GM12878 (cell line): ENCODE data around the gene MCC. TPM values are rescaled to one million over a fixed set of nuclear protein-coding genes. Genes with fewer than 3 reads are reported as not detected.

Experiments used
- ATAC-seq: fragments of 200-7000 bp; cut with Tn5 transposase; 3 replicates; pipeline ENCODE4 v1.9.1; 2020; ENCODE audit warnings: mild to moderate bottlenecking, moderate library complexity
- BruUV-seq: library from RNA; stranded (reverse); fragments of 400-500 nt; replicated peaks from 2 replicates; lab custom pipeline; 2021; lab: Mats Ljungman, UMichigan
- CTCF ChIA-PET: fragments of 300-600 bp; sonication (Branson Sonifier 250); formaldehyde crosslinking; extraction: SDS; loops from one replicate; lab custom pipeline; 2021; ENCODE audit warnings: inconsistent platforms; lab: Yijun Ruan, JAX
- POLR2A ChIA-PET: fragments of 350-600 bp; formaldehyde crosslinking; extraction: SDS; loops from one replicate; lab custom pipeline; 2021; ENCODE audit warnings: inconsistent platforms; lab: Charles Lee
- RAD21 ChIA-PET: fragments of 300-600 bp; sonication (Branson Sonifier 250); formaldehyde crosslinking; loops from one replicate; lab custom pipeline; 2023; ENCODE audit warnings: antibody characterized with exemption; ENCODE audit not compliant: unreplicated experiment; lab: Charles Lee
- SMC1A ChIA-PET: fragments of 300-600 bp; sonication (Branson Sonifier 250); formaldehyde crosslinking; loops from one replicate; lab custom pipeline; 2023; ENCODE audit not compliant: unreplicated experiment, uncharacterized antibody; lab: Charles Lee
- DNase-seq: peaks from one replicate; pipeline ENCODE4 v3.0.0-alpha.2; 2011; ENCODE audit warnings: low read depth, low spot score
- FAIRE-seq: peaks from 3 replicates; lab custom pipeline; 2011; peaks lifted over from hg19 to GRCh38; lab: Jason Lieb, UNC
- H2AFZ ChIP-seq: 2 replicates; pipeline ENCODE4 v1.6.0; 2011; ENCODE audit warnings: low read depth, low read length, control low read depth; ENCODE audit not compliant: control insufficient read depth
- H3K27ac ChIP-seq: 2 replicates; pipeline ENCODE4 v1.5.1; 2011; ENCODE audit warnings: control low read depth; ENCODE audit not compliant: control insufficient read depth, insufficient read depth
- H3K27me3 ChIP-seq, 2 experiments: replicated peaks in 1 of 2; 2 replicates each; pipeline versions ENCODE4 v1.6.0 to v1.6.1; 2011; ENCODE audit warnings: low read length in 1 of 2; ENCODE audit not compliant: control insufficient read depth in 2 of 2, insufficient read depth in 2 of 2
- H3K36me3 ChIP-seq, 2 experiments: 2 replicates each; pipeline ENCODE4 v1.5.1; 2011; ENCODE audit warnings: low read length in 1 of 2; ENCODE audit not compliant: control insufficient read depth in 2 of 2, insufficient read depth in 2 of 2
- H3K4me1 ChIP-seq: 2 replicates; pipeline ENCODE4 v1.6.1; 2011; ENCODE audit warnings: mild to moderate bottlenecking, low read length, moderate library complexity, mixed read lengths; ENCODE audit not compliant: control insufficient read depth, insufficient read depth
- H3K4me2 ChIP-seq: 2 replicates; pipeline ENCODE4 v1.6.0; 2011; ENCODE audit warnings: control low read depth; ENCODE audit not compliant: control insufficient read depth, insufficient read depth
- H3K4me3 ChIP-seq: fragments of 200-600 bp; sonication (generic); 2 replicates; pipeline ENCODE4 v1.5.1; 2016
- H3K79me2 ChIP-seq: 2 replicates; pipeline ENCODE4 v1.6.0; 2011; ENCODE audit warnings: low read length; ENCODE audit not compliant: control insufficient read depth, insufficient read depth
- H3K9ac ChIP-seq: 2 replicates; pipeline ENCODE4 v1.8.0; 2011; ENCODE audit warnings: low read length, control low read depth, mixed read lengths; ENCODE audit not compliant: control insufficient read depth, insufficient read depth
- H3K9me3 ChIP-seq: replicated peaks from 3 replicates; pipeline ENCODE4 v1.5.1; 2011; ENCODE audit warnings: mild to moderate bottlenecking, low read length; ENCODE audit not compliant: control insufficient read depth, insufficient read depth
- H4K20me1 ChIP-seq: 2 replicates; pipeline ENCODE4 v1.6.0; 2011; ENCODE audit not compliant: control insufficient read depth, insufficient read depth
- CEBPB ChIP-seq, 2 experiments: fragments of 150-350 bp in 1 of 2; IDR thresholded peaks; 2 replicates each; pipeline ENCODE4 v1.6.1; 2012 to 2014; ENCODE audit warnings: low read depth in 2 of 2, low read length in 2 of 2, borderline replicate concordance in 1 of 2, inconsistent platforms in 1 of 2
- MXI1 ChIP-seq: fragments of 150-350 bp; IDR thresholded peaks from 2 replicates; pipeline ENCODE4 v1.6.1; 2011; ENCODE audit warnings: low read depth, mild to moderate bottlenecking, inconsistent platforms, low read length, improper control_type of control experiment
- SIN3A ChIP-seq: IDR thresholded peaks from 2 replicates; pipeline ENCODE4 v1.6.1; 2012; ENCODE audit warnings: low read depth, low read length, improper control_type of control experiment
- ZBTB40 ChIP-seq: fragments of 450-650 bp; IDR thresholded peaks from 2 replicates; pipeline ENCODE4 v1.6.1; 2016; ENCODE audit warnings: mild to moderate bottlenecking, moderate library complexity, borderline replicate concordance
- WGBS: methylation state at CpG from one replicate; pipeline ENCODE4 v1.1.6; 2016; ENCODE audit warnings: low lambda C conversion rate; ENCODE audit not compliant: insufficient replicate concordance, insufficient coverage; ENCODE audit errors: missing lambda C conversion rate; 5-methylcytosine and 5-hydroxymethylcytosine counted together
- in situ Hi-C: fragments of 300-500 bp; cut with MboI; formaldehyde crosslinking; loops from 9 replicates; pipeline ENCODE4 v1.14.3; 2018; ENCODE audit warnings: mixed read lengths
- intact Hi-C: fragments of 100-400 bp; cut with micrococcal nuclease; formaldehyde crosslinking; loops from one replicate; pipeline ENCODE4 v1.14.2; 2022; ENCODE audit not compliant: unreplicated experiment
- polyA plus RNA-seq, 11 experiments: library from polyadenylated mRNA; depleted of rRNA in 4 of 11; unstranded in 6 of 11; stranded (reverse) in 5 of 11; fragments of >200 nt; fragmentation: Nextera tagmentation in 4 of 11; fragmentation: Illumina TruSeq in 1 of 11; extraction: Ambion mirVana in 4 of 11; extraction: Trizol in 1 of 11; gene quantifications; 1 replicate in 1 of 11; 2 replicates in 10 of 11; pipeline versions ENCODE4 v1.2.1 to v1.2.3, GENCODE V29; 2011 to 2016; ENCODE audit warnings: inconsistent platforms in 2 of 11, missing spikeins in 2 of 11, low read depth in 1 of 11
- total RNA-seq, 4 experiments: library from RNA; depleted of rRNA in 3 of 4; stranded (reverse); fragments of >200 nt in 3 of 4; fragmentation: Illumina TruSeq in 1 of 4; extraction: Trizol in 1 of 4; gene quantifications; 2 replicates each; pipeline versions ENCODE4 v1.2.1 to v1.2.3, GENCODE V29; 2013 to 2021

Gene MCC
- total and polyA plus RNA-seq, 10 of the 15 experiments (the other 5 are each of a cell fraction or from before 2014, with no cell fraction given) = 0.03 to 0.86 (median 0.16) TPM

- no peak overlapping the region for H2AFZ ChIP-seq
- CTCF ChIA-PET = no interaction called here
- WGBS = 69% methylated on average over 34 of the region's 38 CpGs
- no peak overlapping the region for H3K4me2 ChIP-seq
- no TSS peak for BruUV-seq
- H3K36me3 ChIP-seq = no peaks in the 10 kb centered on the region
- H3K27me3 ChIP-seq = no peaks in the 10 kb centered on the region; a peak in 1 of 4 replicates
- TF ChIP-seq SIN3A = no peak
- no peak for TF ChIP-seq MXI1
- TF ChIP-seq ZBTB40 = no peak
- no peak for TF ChIP-seq CEBPB (IDR thresholded peaks at IDR 0.05; ENCODE audit: borderline replicate concordance in 1 of 2, low read depth in 2 of 2, low read length in 2 of 2)
- no peaks in the 10 kb centered on the region for H3K9me3 ChIP-seq
- in situ Hi-C loops (no loop called here), intact Hi-C loops (no loop called here)
- SMC1A ChIA-PET = no interaction called here
- H3K4me1 ChIP-seq = no peaks in the 10 kb centered on the region
- FAIRE-seq (no peak), ATAC-seq (no peak), DNase-seq (no peak)
- H3K4me3 ChIP-seq = no peak overlapping the region
- no peaks in the 10 kb centered on the region for H4K20me1 ChIP-seq
- no peaks in the 10 kb centered on the region for H3K79me2 ChIP-seq
- no peak overlapping the region for H3K27ac ChIP-seq
- POLR2A ChIA-PET = no interaction called here
- H3K9ac ChIP-seq = no peak overlapping the region
- RAD21 ChIA-PET = no interaction called here
Observed at GRCh38 chr5:113433862-113434612, 54.2 kb downstream of the MCC start.
